NCI-H345 treated with DMSO at 0.1 percent for 48 hours (cell line): ENCODE data around the gene ERFL.

Experiments
- DNase-seq: peaks from one replicate; lab custom pipeline; 2025; ENCODE audit not compliant: unreplicated experiment; lab: John Stamatoyannopoulos, UW

The ERFL gene

GRCh38 chr19:41927497-41928192 is 604 bp downstream of the ERFL start:
- DNase-seq: no peak

DNA sequence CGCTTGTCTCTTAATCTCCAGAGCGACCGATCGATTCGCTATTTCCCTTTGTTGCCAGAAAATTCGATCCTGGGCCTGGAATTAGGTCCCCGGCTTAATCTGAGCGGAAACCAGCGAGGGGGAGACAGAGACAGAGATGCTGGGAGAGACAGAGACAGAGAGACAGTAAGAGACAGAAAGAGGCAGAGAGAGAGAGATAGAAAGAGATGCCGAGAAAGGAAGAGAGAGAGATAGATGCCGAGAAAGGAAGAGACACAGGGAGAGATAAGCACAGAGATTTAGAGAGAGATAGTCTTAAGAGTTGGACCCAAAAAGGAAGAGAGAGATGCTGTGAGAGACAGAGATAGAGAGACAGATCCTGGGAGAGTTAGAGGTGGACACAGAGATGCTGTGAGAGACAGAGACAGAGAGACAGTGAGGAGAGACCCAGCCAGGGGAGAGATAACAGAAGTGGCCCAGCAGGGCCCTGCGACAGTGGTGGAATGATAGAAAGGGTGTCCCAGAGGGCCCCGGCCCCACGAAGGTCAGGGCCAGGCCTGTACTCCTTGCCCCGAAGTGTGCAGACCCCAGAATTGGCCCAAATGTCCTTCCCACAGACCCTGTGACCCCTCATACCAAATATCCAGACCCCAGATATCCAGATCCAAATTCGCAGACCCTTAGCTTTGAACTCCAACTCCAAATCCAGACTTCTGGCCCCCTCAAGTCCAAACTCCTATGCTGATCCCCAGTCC is 1.3 kb downstream of the ERFL start:
- no peak for DNase-seq

- DNase-seq: no peak
Measured at GRCh38 chr19:41926028-41926762, 2.1 kb downstream of the ERFL start.

GRCh38 chr19:41925208-41926003 is 2.8 kb downstream of the ERFL start:
- DNase-seq: no peak

DNA sequence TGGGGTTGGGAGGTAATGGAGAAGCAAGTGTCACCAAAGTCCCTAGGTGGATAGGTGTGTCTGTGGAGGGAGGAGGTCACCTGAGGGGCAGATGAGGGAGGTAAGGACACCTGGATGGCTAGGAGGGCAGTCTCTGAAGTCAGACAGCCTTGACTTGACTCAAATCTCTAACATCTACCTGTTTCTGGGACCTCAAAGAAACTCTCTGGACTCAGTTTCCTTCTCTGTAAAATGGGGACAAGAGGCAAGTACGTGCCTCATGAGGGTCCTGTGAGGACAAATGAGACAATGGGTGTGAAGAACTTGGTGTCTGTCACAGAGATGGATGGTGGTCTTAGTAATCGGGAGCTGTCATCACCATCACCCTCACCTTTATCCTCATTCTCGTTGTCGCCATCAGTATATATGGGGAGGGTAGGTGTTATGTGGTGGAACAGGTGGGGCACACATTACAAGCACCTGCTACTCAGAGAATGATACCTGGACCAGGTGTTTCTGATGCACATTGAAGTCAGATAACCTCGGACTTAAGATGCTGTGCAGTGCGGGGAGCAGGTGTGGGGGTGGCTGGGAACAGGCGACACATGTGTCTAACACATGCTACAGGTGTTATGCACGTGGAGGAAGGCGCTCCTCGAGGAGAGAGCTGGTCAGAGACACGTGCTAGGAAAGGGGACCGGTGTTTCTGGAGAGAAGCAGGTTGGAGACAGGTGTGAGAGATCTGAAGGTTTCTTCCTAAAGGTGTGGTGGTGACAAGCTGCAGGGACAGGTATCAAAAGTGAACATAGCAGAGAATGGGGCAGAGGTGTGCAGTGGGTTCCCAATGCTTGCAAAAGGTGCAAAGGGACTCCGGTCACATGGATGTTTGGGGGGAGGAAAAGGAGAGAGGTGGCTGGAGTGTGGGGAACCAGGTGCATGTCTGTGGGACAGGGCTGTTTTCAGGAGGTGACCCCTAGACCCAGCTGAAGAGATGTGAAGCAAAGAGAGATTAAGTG is 3.8 kb downstream of the ERFL start:
- DNase-seq: no peak

- DNase-seq: no peak
Measured at GRCh38 chr19:41923045-41923788, 5.0 kb downstream of the ERFL start.

GRCh38 chr19:41922585-41922984 is 5.7 kb downstream of the ERFL start:
- DNase-seq: no peak

GRCh38 chr19:41921577-41922576 is 6.4 kb downstream of the ERFL start:
- no peak for DNase-seq

GRCh38 chr19:41920882-41921576 is 7.2 kb downstream of the ERFL start:
- no peak for DNase-seq

DNA sequence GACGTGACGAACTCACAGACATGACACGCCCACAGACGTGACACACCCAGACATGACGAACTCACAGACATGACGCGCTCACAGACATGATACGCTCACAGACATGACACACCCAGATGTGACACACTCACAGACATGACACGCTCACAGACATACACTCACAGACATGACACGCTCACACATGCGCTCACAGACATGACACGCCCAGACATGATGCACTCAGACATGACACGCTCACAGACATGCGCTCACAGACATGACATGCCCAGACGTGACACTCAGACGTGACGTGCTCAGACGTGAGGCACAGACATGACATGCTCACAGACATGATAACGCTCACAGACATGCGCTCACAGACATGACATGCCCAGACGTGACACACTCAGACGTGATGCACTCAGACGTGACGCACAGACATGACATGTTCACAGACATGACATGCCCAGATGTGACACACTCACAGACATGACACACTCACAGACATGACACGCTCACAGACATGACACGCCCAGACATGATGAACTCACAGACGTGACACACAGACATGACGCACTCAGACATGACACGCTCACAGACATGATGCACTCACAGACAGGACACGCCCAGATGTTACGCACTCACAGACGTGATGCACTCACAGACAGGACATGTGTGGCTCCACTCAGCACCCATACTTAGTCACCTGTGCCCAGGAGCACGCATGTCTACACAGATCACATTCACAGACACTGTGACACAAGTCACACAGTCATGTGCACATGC is 8.1 kb downstream of the ERFL start:
- DNase-seq: no peak

DNA sequence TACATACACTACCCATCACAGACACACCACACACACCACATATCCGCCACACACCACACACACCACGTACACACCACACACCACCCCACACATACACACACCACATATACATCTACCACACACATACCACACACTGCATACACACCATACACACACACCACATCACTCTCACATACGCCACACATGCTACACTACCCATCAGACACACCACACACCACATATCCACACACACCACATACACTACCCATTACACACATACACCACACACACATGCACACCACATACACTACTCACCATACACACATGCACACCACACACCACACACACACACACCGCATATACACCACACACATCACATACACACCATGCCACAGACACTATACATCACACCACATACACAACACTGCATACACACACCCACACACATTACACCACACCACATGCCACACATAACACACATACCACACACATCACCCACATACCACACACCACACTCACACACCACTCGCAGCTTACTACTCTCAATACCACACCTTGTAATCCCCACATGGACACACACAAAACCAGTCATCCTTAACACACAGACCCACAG is 9.5 kb downstream of the ERFL start:
- no peak for DNase-seq

DNA sequence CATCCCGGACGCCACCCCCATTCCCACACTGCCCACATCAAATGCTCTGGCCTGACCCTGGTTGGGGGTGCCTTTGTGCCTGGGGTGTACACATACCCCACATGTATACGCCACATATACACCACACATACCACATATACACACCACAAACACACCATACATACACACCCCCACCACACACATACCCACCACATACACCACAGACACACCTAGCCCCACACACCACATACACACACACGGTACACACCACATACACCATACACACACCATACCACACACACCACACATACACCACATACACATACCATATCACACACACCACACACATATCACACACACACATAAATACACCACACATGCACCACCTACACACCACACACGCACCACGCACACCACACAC is 10.2 kb downstream of the ERFL start:
- DNase-seq: no peak

- DNase-seq: no peak
Measured at GRCh38 chr19:41917676-41918075, 10.6 kb downstream of the ERFL start.

DNA sequence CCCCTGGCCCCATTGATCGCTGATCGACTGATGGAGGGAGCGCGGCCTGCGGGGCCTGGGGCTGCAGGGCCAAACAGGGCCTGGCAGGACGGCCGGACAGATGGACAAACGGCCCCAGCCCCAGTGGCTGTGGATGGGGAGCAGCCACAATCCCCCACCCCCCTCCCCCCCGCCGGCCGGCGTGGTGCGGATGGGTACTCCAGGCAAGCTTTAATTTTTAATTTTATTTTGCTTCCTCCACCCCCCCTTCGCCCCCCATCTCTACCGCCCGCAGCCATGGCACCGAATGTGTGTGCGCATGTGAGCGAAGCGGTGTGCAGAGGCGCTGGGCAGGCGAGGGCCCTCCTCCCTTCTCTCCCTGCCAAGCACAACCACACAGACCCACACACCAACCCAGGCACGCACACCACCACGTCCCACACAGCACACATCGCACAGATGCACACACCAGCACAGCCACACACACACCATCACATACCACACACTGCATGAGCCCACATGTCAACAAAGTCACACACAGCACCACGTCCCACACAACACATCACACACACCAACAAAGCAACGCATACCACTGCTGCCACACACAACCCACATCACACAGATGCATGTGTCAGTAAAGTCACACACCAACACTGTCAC is 12.4 kb downstream of the ERFL start:
- DNase-seq: no peak

DNA sequence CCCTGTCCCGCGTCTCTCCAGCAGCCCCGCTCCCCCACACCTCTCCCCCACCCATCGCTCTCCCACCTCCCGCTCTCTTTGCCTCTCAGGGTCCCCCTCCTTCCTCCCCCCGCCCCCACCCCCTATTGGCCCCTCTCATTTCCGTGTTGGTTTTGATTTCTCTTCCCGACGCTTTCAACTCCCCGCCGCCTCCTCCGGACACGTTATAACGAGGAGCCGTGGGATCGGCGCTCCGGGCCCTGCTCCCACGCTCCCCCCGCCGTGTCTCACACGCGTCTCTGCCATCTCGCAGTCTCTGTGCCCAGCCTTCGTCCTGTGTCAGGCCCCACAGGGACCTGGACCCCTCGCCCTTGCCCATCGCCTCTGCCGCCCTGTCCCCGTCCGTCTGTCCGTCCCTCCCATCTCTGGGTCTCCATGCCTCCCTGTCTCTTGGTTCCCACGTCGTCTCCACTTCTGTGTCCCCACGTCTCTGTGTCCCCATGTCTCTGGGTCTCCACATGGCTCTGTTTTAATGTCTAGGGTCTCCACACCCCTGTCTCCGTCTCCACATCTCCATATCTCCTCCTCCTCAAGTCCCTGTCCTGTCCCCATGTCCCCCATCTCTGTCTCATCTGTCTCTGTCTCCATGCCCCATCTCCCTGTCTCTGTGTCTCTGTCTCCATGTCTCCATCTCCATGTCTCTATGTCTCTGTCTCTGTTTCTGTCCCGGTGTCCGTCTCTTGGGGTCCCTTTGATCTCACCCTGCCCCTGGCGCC is 13.1 kb downstream of the ERFL start:
- DNase-seq: no peak
